OCI-LY1 (cell line): ENCODE results near the gene TMEM50A.

Experiments
- CTCF ChIP-seq: fragments of 200-600 bp; sonication (generic), shearing (Covaris generic); IDR thresholded peaks from 2 replicates; pipeline ENCODE4 v1.5.1; 2017; ENCODE audit warnings: mild to moderate bottlenecking, antibody characterized with exemption, low read length, moderate library complexity, mixed read lengths
- EZH2 ChIP-seq: fragments of 200-600 bp; sonication (generic), shearing (Covaris generic); IDR thresholded peaks from 2 replicates; pipeline ENCODE4 v1.8.0; 2017; ENCODE audit warnings: borderline replicate concordance, mixed run types, mild to moderate bottlenecking, antibody characterized with exemption, low read length, moderate library complexity, mixed read lengths

GRCh38 chr1:25392841-25393240, 54.7 kb downstream of the TMEM50A start:
- TF ChIP-seq CTCF (no peak), EZH2 (no peak)
